ENCODE data around the gene CHRNA9.

CHRNA9 gene

DNA sequence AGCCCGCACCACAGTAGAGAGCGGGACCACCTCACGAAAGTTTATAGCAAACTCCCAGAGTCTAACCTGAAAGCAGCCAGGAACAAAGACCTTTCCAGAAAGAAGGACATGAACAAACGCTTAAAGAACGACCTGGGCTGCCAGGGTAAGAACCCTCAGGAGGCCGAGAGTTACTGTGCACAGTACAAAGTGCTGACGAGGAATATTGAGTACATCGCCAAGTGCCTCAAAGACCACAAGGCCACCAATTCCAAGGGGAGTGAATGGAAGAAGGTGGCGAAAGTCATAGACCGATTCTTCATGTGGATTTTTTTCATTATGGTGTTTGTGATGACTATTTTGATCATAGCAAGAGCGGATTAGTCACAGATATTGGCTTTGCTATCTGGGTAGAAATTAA lies 19.0 kb downstream of the CHRNA9 start:
- TF ChIP-seq, protein P1, sequence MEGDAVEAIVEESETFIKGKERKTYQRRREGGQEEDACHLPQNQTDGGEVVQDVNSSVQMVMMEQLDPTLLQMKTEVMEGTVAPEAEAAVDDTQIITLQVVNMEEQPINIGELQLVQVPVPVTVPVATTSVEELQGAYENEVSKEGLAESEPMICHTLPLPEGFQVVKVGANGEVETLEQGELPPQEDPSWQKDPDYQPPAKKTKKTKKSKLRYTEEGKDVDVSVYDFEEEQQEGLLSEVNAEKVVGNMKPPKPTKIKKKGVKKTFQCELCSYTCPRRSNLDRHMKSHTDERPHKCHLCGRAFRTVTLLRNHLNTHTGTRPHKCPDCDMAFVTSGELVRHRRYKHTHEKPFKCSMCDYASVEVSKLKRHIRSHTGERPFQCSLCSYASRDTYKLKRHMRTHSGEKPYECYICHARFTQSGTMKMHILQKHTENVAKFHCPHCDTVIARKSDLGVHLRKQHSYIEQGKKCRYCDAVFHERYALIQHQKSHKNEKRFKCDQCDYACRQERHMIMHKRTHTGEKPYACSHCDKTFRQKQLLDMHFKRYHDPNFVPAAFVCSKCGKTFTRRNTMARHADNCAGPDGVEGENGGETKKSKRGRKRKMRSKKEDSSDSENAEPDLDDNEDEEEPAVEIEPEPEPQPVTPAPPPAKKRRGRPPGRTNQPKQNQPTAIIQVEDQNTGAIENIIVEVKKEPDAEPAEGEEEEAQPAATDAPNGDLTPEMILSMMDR (IDR thresholded peaks at IDR 0.05) = no peak

DNA sequence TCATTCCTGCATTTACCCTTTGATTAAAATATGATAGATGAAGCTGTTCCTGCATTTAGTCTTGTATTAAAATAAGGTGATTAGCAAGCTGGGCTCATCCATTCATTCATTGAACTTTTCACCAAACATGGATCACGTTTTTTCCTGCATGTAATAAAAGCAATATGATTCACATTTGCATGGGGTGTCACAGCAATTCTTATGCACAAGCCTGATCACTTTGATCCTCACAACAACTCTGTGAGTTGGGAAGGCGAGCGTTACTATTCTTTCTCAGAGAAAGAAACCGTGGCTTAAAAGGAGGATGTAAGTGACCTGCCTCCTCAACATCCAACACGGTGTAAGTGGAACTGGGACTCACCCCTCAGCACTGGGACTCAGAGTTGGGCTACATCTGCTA lies 20.0 kb downstream of the CHRNA9 start:
- TF ChIP-seq, protein P1 (IDR thresholded peaks at IDR 0.05) = no peak

DNA sequence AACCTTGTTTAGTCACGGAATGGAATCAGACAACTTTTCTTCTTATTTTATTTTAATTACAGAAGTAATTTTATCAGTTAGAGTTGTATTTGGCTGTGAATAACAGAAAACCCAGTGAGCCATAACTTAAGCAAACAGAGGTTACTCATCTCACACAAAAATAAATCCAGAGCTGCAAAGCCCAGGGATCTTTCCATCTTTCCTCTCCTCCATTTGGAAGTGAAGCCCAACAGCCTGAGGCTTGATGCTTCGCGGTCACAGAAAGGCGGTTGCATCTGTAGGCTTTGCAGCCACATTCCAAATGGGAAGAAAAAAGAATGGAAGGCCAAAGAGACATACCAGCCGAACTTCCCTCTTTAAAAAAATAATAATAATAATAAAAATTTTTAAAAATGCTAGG lies 22.6 kb downstream of the CHRNA9 start:
- TF ChIP-seq, protein P1 (IDR thresholded peaks at IDR 0.05) = no peak

DNA sequence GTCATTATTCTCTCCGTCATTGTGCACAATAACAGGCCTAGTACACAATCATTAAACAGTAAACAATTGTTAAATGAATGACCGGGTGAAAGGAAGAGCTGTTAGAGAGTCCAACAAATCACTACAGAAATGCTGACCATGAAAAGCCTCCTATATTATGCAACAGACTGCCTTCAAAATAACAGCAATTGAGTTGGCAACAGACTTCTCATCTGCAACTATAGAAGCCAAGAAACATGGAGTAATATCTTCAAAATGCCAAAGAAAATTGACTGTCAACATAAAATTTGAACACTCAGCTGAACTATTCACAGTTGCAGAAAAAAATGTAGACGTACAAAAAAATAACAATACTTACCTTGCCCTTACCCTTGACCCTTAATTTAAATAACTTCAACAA lies 26.2 kb downstream of the CHRNA9 start:
- TF ChIP-seq, protein P1 (IDR thresholded peaks at IDR 0.05) = no peak

DNA sequence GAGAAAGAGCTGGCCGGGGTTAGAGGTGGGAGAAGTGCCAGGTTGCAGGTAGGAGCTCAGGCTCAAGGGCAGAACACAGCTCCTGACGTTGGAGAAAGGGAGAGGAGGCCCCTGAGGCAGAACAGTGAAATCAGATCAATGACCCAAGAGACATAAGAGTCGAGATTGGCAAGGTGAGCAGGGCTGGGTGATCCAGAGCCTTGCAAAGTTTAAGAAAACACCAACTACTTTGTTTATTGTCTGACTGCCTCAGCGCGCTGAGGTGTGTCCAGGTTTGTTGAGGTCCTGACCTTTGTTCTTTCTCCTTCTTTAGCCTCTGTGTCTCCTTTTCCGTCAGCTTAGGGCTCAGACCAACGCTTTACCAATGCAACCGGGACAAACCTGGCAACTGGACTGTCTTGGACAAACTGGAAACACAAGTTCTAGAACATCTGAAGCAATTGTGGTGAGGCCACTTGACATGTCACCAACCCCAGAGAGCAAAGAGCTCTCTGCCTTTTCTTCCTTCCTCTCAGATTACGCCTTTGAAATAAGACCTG lies 28.3 kb downstream of the CHRNA9 start:
- TF ChIP-seq, protein P1 (IDR thresholded peaks at IDR 0.05) = no peak

DNA sequence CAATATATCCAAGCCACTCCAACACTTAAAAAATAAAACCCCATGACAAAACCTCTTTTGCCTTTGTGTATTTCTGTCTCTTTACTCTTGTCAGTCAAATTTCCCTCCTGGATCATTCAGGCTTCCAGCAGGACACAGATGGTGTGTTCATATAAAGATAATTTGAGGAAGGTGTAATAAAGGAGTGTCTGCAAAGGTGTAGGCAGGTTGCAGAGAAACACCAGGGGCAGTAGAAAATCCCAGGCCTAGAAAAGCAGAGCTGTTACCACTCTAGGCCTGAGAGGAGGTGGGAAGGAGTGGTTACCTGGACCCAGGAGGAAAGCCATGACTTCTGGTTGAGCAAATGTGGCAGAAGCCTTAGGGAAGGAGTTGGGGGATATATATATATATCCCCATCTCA lies 28.8 kb downstream of the CHRNA9 start:
- TF ChIP-seq, protein P1 (IDR thresholded peaks at IDR 0.05) = no peak

DNA sequence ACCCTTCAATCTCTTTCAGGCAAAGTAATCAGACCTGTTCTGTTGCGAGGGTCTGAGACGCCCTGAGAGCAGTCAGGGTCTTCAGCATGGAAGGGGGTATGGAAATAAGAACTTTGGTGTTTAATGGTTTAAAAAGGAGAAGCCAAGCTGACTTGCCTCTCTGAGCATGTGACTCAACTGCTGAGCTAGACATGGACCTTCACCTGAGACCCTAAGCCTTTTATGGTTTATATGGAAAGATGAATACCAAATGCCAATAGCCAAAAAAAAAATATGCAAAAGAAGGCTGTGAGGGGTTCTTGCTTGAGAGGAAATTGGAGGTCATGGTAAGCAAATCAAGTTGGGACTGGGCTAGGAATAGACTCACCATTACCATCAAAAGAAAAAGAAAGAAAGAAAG lies 30.6 kb downstream of the CHRNA9 start:
- TF ChIP-seq, protein P1 (IDR thresholded peaks at IDR 0.05) = no peak

DNA sequence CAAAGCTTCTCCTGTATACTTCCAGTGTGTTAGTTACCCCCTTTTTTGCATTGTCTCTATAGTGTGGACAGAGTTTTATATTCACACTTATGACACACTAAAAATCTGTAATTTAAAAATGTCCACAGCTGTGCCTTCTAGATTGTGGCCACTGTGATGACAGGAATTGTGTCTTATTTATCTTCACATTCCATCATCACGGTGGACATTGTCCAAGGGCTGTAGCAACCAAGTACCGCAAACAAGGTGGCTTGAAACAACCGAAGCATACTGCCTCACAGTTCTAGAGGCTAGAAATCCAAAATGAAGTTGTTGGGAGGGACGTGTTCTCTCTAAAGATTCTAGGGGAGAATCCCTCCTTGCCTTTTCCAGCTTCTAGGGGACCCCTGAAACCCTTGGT lies 32.3 kb downstream of the CHRNA9 start:
- TF ChIP-seq, protein P1 (IDR thresholded peaks at IDR 0.05) = no peak
